CD4-positive, alpha-beta T cell treated with Interferon gamma for 1 hour (primary cell): ENCODE measurements around the gene ATP6V0C.

Experiments
- DNase-seq: peaks from one replicate; pipeline ENCODE4 v3.0.0-alpha.2; 2020

Gene ATP6V0C

GRCh38 chr16:2513405-2514332 is at the start of gene ATP6V0C:
Gene ATP6V0C, plus strand, starts transcription at chr16:2513952. Its CDS starts 152 bp downstream, at chr16:2514104.
- DNase-seq: peak; percentile 93

GRCh38 chr16:2464333-2464732 is 49.4 kb upstream of the ATP6V0C start:
- no peak for DNase-seq

DNA sequence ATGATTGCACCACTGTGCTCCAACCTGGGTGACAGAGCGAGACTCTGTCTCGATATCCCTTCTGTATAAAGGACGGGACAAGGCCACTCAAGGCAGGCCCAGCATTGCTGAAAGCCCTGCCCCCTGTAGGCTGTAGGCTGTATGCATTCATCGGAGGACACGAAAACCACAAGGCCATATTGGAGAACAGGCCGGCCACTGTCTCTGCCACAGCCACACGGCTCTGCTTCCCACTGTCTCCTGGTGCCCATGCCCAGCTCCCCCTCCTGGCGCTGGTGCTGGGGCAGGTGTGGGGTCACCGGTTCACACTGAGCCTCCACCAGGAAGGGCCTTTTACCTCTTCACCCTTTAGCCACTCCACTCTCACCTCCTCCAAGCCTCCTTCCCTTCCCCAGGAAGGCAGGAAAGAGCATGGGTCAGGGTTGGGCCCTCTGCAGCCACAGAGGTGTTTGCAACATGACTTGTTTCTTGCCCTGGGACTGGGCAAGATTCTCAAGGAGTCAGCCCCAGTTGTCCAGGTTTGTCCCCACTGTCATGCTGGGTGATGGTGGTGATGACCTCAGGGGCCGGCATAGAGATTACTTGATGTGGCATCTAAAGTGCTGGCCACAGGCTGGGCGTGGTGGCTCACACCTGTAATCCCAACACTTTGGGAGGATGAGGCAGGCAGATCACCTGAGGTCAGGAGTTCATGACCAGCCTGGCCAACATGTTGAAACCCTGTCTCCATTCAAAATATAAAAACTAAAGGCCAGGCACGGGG is 47.9 kb upstream of the ATP6V0C start:
- DNase-seq: no peak

- DNase-seq: no peak
These were observed 46.9 kb upstream of the ATP6V0C start for GRCh38 chr16:2466667-2467527.

DNA sequence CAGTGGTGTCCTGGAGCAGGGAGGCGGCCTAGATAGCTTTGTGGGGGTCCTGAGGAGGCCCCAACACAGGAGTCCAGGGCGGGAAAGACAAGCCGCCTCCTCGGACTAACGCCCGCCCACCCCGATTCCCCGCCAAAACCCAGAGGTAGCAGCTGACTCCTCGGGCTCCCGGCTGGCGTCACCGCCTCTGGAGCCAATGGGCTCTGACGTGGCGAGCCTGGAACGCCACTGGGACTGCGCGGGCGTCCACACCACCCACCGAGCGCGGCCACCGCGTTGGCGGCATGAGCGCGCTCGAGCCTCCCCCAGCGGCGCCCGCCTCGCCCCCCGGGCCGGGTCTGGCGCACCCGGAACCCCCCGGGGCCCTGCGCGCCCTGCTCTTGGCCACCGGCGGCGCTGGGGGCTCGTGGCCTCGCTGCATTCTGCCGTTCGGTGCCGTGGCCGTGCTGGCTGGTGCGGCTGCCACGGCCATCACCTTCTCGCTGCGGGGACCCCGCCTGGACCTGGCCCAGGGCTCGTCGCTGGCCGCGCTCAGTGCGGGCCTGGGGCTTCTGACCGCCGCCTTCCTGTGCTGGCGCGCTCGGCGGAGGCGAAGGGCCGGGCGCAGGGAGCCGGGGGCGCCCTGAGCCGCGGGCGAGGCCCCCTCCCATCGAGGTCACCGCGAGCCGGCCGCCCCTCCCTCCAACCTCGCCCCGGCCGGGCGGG is 46.1 kb upstream of the ATP6V0C start:
- no peak for DNase-seq

- no peak for DNase-seq
These were observed 45.5 kb upstream of the ATP6V0C start for GRCh38 chr16:2468233-2468724.

GRCh38 chr16:2468725-2469398 is 44.9 kb upstream of the ATP6V0C start:
- peak; percentile 29 for DNase-seq

GRCh38 chr16:2469399-2470233 is 44.1 kb upstream of the ATP6V0C start:
- DNase-seq: no peak

DNA sequence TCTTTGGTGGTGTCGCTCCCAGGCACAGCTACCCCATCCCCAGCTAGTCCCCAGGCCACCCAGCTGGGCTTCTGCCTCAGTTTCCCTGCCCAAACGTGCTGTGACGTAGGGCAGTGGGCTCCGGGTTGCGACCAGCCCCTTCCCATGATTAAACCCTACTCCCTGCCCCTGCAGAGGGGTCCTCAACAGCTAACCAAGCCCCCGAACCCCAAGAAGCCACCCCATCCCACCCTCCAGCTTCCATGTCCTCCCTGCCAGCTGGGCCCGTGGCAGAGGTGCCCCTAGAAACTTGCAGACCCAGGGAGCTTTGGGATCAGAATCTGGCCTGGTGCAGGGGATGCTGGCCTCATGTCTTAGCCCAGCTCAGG is 43.5 kb upstream of the ATP6V0C start:
- DNase-seq: no peak

DNA sequence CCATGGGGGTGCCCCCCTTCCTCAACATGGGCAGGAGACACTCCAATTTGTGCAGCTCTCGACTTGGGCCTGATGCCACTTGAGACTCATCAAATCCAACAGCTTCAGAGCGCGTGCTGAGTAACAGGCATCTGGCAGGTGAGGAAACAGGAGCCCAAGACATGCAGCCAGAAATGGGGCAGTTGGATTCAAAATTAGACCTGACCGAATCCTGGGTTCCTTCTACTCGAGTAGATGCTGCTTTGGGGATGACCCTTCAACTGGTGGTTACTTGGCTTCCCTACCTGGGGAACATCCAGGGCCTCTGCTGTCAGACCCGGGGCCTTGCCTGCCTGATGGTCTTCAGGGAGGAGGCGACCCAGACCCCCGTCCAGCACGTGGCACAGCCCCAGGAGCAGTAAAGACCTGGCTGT is 43.1 kb upstream of the ATP6V0C start:
- no peak for DNase-seq

DNA sequence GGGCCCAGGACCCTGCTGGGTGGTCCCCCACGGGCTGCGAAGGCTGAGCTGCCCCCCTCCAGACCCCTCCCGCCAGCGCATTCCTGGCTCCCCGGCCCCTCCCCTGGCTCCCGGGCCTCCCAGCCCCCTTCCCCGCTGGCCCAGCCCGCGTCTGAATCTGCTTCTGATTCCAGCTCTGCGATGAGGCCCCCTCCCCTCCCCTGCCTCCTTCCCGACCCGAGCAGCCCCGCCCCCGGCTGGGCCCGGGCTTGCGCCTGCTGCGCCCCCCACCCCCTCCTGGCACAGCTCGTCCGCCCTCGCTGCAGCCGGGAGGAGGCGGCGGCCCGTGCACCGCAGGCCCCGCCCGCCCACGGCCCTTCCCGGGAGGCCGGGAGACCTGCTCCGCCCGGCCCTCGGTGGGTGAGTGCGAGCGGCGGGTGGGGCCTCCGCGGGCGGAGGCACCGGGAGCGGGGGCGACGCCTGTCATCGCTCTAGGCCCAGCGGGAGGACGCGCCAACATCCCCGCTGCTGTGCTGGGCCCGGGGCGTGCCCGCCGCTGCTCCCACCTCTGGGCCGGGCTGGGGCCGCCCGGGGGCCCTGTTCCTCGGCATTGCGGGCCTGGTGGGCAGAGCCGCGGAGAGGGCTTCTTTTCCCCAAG is 42.6 kb upstream of the ATP6V0C start, which contains the start of gene NTN3:
Gene NTN3 (plus strand): TSS at position 282 of the 637 bp plus-strand sequence. CDS start 405 bp downstream, outside the sequence.
- DNase-seq: no peak

GRCh38 chr16:2471653-2472487 is 41.9 kb upstream of the ATP6V0C start:
- DNase-seq: no peak

DNA sequence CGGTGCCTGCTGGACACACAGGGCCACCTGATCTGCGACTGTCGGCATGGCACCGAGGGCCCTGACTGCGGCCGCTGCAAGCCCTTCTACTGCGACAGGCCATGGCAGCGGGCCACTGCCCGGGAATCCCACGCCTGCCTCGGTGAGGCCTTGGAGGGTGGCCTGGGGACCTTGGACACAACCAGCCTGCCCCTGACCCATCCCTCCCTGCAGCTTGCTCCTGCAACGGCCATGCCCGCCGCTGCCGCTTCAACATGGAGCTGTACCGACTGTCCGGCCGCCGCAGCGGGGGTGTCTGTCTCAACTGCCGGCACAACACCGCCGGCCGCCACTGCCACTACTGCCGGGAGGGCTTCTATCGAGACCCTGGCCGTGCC is 41.3 kb upstream of the ATP6V0C start:
- DNase-seq: no peak

GRCh38 chr16:2472885-2473445 is 40.8 kb upstream of the ATP6V0C start:
- no peak for DNase-seq

- no peak for DNase-seq
These were observed 40.3 kb upstream of the ATP6V0C start for GRCh38 chr16:2473446-2473926.

DNA sequence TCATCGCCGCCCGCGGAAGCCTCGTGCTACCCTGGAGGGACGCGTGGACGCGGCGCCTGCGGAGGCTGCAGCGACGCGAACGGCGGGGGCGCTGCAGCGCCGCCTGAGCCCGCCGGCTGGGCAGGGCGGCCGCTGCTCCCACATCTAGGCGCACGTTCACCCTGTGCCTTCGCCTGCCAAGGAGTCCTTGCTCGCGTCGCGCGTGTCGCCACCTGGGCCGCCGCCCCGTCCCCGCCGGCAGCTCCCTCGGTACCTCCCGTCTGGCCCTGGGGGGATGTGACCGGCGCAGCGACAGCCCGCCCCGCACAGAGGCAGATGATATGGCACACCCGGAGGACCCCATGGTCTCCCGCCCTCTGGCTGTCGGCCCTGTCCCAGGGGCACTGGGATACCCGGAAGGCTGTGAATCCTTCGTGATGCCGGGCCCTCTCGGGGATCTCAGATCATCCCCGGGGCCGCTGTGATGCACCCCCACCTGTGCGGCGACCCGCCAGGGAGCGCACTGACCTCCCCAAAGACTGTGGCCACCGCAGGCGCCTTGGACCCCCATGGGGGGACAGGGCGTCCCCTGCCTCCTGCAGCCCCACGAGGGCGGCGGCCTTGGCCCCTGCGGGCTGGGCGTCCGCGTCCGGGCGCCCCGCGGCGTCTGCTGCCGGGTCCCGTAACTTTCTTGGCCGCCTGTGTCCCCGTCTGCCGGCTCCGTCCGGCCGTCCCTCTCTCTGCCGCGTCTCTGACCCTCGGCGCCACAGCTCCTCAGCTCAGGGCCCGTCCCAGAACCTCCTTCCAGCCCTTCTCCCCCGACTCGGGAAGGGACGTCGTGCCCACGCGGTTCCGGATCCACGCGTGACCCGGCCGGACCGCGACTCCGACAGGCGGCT is 39.5 kb upstream of the ATP6V0C start:
- DNase-seq: peak; percentile 60

- peak; percentile 86 for DNase-seq
These were observed 38.8 kb upstream of the ATP6V0C start, which contains the start of gene TBC1D24 for GRCh38 chr16:2474877-2475412. Gene TBC1D24, plus strand, starts transcription at chr16:2475127. Its CDS starts 21,022 bp downstream, at chr16:2496149.
